NCI-H146 (cell line): ENCODE results near the gene EML1.

Experiments
- DNase-seq: peaks from one replicate; lab custom pipeline; 2025; lab: John Stamatoyannopoulos, UW

The EML1 gene

GRCh38 chr14:99831303-99831702 is 38.1 kb downstream of the EML1 start:
- no peak for DNase-seq

GRCh38 chr14:99831903-99832685 is 38.9 kb downstream of the EML1 start:
- DNase-seq: no peak

GRCh38 chr14:99837822-99838221 is 44.6 kb downstream of the EML1 start:
- no peak for DNase-seq

- no peak for DNase-seq
Measured at GRCh38 chr14:99838639-99839134, 45.5 kb downstream of the EML1 start.

GRCh38 chr14:99839696-99840095 is 46.5 kb downstream of the EML1 start:
- no peak for DNase-seq

- no peak for DNase-seq
Measured at GRCh38 chr14:99840265-99840664, 47.1 kb downstream of the EML1 start.

GRCh38 chr14:99840774-99841305 is 47.6 kb downstream of the EML1 start:
- no peak for DNase-seq

GRCh38 chr14:99841436-99842071 is 48.3 kb downstream of the EML1 start:
- DNase-seq: no peak

GRCh38 chr14:99842141-99842540 is 48.9 kb downstream of the EML1 start:
- DNase-seq: no peak

- DNase-seq: no peak
Measured at GRCh38 chr14:99846808-99847207, 53.6 kb downstream of the EML1 start.

GRCh38 chr14:99850709-99851108 is 57.5 kb downstream of the EML1 start:
- no peak for DNase-seq

- no peak for DNase-seq
Measured at GRCh38 chr14:99852578-99852977, 59.4 kb downstream of the EML1 start.

GRCh38 chr14:99853206-99853605 is 60.0 kb downstream of the EML1 start:
- no peak for DNase-seq

- DNase-seq: no peak
Measured at GRCh38 chr14:99854831-99855230, 61.6 kb downstream of the EML1 start.

- no peak for DNase-seq
Measured at GRCh38 chr14:99855271-99855670, 62.1 kb downstream of the EML1 start.

- no peak for DNase-seq
Measured at GRCh38 chr14:99857551-99857950, 64.3 kb downstream of the EML1 start.

- DNase-seq: no peak
Measured at GRCh38 chr14:99860219-99860618, 67.0 kb downstream of the EML1 start.

GRCh38 chr14:99862136-99862535 is 68.9 kb downstream of the EML1 start:
- no peak for DNase-seq

GRCh38 chr14:99863059-99863458 is 69.8 kb downstream of the EML1 start:
- no peak for DNase-seq

- no peak for DNase-seq
Measured at GRCh38 chr14:99865408-99865807, 72.2 kb downstream of the EML1 start.

- no peak for DNase-seq
Measured at GRCh38 chr14:99870617-99871016, 77.4 kb downstream of the EML1 start.

- DNase-seq: no peak
Measured at GRCh38 chr14:99871771-99872170, 78.6 kb downstream of the EML1 start.

GRCh38 chr14:99872786-99873440 is 79.7 kb downstream of the EML1 start:
- no peak for DNase-seq
